Stimulated activated CD4-positive, alpha-beta T cell treated with anti-CD3 and anti-CD28 coated beads, Interleukin-12 subunit alpha, Interleukin-12 subunit beta, amount 100 ng/mL, for 24 hours (primary cell): ENCODE measurements around the gene ADCY6.
"Not testable (repeated sequence)": the region's sequence is repeated elsewhere in the genome, so short reads cannot be mapped to it uniquely, and the experiment has no call there.

Experiments used
- DNase-seq, 2 experiments: peaks; one replicate each; pipeline ENCODE4 v3.0.0-alpha.2; 2020; ENCODE audit warnings: low read depth in 2 of 2

ADCY6 gene

GRCh38 chr12:48750769-48751356 is 38.0 kb downstream of the ADCY6 start:
- DNase-seq: no peak

GRCh38 chr12:48750215-48750614 is 38.7 kb downstream of the ADCY6 start:
- DNase-seq: no peak

GRCh38 chr12:48744251-48745008 is 44.5 kb downstream of the ADCY6 start:
- DNase-seq: no peak

- no peak for DNase-seq
These were observed 49.1 kb downstream of the ADCY6 start for GRCh38 chr12:48739618-48740269.

- DNase-seq: no peak
These were observed 52.4 kb downstream of the ADCY6 start for GRCh38 chr12:48736456-48736855.

- DNase-seq: no peak
These were observed 60.1 kb downstream of the ADCY6 start for GRCh38 chr12:48728807-48729206.

GRCh38 chr12:48720737-48721136 is 68.2 kb downstream of the ADCY6 start:
- not testable (repeated sequence) for DNase-seq

GRCh38 chr12:48720171-48720570 is 68.7 kb downstream of the ADCY6 start:
- DNase-seq: not testable (repeated sequence)

GRCh38 chr12:48719002-48719401 is 69.9 kb downstream of the ADCY6 start:
- DNase-seq: not testable (repeated sequence)

GRCh38 chr12:48717252-48717695 is 71.6 kb downstream of the ADCY6 start:
- no peak for DNase-seq

GRCh38 chr12:48716493-48717251 is 72.2 kb downstream of the ADCY6 start, which contains the start of gene CCNT1:
TSS of gene CCNT1 (minus strand) at chr12:48716707. CDS start at chr12:48716675, 32 bp downstream.
- DNase-seq: peak; percentile 96 to 98
